GM18867 (cell line): ENCODE measurements around the gene PPP4R3B.
"Not testable (repeated sequence)": the region's sequence is repeated elsewhere in the genome, so short reads cannot be mapped to it uniquely, and the experiment has no call there.

Experiments
- ATAC-seq: cut with Tn5 transposase; IDR thresholded peaks from one replicate; pipeline ENCODE4 v1.9.1; 2021; ENCODE audit warnings: mild to moderate bottlenecking, moderate library complexity; ENCODE audit not compliant: unreplicated experiment

Gene PPP4R3B

GRCh38 chr2:55596795-55597194 lies 20.6 kb downstream of the PPP4R3B start:
- not testable (repeated sequence) for ATAC-seq

- ATAC-seq, result no peak
Observed at GRCh38 chr2:55595536-55595935, 21.9 kb downstream of the PPP4R3B start.

- no peak for ATAC-seq
Observed at GRCh38 chr2:55592130-55592529, 25.3 kb downstream of the PPP4R3B start.

- ATAC-seq, result peak; percentile 73
Observed at GRCh38 chr2:55590810-55591440, 26.5 kb downstream of the PPP4R3B start.

DNA sequence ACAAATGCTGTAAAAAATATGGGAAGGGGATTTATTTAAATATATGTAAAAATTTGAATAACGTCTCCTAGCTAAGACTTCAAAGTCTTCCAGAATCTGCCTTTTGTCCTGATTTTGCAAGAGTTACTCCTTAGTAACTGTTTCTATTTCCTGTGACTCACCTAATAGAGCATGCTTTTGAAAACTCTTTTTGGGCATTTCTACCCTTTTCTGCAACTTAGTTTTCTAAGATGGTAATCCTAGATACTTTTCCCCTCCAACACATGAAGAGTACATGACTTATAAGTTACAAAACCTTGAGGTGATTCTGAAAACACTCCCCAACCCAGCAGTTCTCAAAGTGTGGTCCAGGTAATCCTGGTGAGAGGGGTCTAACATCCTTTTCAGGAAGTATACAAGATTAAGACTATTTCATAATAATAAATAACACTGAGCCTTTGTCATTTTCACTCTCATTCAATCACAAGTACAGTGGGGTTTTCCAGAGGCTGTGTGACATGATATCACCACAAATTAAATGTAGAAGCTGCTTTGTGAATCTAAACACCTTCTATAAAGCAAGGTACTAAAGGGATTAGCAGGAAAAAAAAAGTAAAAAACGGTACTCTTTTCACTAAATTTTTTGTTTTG lies 31.9 kb downstream of the PPP4R3B start:
- ATAC-seq, result no peak

DNA sequence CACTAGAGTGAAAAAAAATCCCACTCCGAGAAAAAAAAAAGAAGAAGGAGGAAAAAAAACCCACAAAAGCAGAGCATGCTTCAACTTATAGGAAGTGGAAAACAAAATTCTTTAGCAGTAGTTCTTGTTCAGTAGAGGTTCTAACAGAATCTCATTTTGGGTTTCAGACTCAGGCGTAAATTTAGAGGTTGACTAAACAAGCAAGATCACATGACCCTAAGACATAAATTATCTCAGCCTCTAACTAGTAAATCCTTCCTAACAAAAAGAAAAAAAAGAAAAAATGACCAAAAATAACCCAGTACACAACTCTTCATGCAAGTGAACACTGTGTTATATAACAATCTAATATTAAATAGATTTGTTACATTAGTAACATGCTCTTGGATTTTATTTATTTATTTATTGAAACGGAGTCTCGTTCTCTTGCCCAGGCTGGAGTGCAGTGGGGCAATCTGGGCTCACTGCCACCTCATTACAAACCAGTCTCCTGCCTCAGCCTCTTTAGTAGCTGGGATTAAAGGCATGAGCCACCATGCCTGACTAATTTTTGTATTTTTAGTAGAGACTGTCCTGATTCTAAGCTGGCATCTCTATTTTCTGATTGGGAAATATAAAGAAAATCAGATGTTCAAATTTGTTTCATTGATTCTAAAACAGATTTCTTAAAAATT lies 35.4 kb downstream of the PPP4R3B start:
- ATAC-seq, result no peak

GRCh38 chr2:55581435-55581834 lies 36.0 kb downstream of the PPP4R3B start:
- ATAC-seq, result no peak

DNA sequence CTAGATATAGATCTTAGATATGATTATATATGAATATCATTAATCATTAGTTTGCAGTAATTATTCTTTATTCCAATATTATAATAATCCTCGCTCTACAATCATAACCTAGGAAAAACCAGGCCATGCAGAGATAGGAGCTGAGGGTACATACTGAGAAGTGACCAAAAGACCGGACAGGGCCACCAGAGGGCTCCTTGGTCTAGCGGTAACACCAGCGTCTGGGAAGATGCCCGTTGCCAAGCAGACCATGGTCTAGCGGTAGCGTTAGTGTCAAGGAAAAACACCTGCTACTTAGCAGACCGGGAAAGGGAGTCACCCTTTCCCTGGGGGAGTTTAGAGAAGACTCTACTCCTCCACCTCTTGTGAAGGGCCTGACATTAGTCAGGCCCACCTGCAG lies 48.4 kb downstream of the PPP4R3B start:
- not testable (repeated sequence) for ATAC-seq

- no peak for ATAC-seq
Observed at GRCh38 chr2:55567298-55567697, 50.1 kb downstream of the PPP4R3B start.

DNA sequence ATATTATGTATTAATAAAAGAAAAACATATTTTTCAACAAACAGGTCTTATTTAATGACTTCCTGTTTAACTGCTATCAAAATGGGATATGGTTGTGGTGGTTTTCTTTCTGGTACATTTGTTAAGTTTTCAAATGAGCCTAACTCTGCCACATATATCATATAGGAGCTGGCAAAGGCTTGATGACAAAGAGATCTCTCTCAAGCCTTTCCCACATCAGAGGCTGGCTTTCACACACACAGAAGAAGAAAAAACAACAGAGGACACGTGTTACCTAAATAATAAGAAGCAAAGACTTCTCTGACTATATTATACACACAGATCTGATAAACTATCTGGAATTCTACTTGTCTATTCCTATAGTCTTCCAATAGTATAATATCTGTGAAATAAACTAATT lies 51.8 kb downstream of the PPP4R3B start:
- no peak for ATAC-seq

- ATAC-seq, result no peak
Observed at GRCh38 chr2:55560855-55561254, 56.6 kb downstream of the PPP4R3B start.

- no peak for ATAC-seq
Observed at GRCh38 chr2:55556809-55557208, 60.6 kb downstream of the PPP4R3B start.

GRCh38 chr2:55555977-55556376 lies 61.4 kb downstream of the PPP4R3B start:
- no peak for ATAC-seq

GRCh38 chr2:55553321-55553720 lies 64.1 kb downstream of the PPP4R3B start:
- ATAC-seq, result no peak

DNA sequence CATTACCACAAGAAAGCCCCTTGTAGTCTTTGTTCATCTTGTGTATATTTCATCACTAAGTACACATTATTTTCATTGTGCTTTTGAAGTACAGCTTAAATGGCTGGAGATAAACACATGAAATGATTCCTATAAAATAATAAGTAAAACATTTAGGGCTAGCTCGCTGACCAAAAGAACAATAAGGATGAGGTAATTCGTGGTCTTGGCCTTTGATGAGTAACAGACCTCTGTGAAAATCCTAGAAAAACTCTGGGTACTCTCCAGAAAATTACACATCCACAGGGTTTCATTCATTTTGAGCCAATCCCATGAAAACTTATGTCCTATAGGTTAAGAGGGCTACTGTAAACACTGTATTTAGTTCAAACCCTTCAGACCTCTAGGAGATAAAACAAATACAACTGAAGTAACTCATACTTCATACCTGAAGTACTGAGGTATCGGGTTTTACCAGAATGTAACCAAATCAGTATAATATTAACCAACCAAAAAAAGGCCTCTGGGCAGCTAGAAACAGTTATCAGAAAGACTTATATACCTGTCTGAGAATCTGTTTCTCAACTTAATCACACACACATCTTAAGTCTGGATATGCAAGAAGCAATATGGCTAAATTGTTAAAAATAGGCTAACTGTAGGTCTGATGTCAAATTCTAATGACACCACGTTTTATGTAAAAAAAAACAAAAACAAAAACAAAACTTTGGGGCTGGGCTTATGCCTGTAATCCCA lies 66.9 kb downstream of the PPP4R3B start:
- no peak for ATAC-seq

GRCh38 chr2:55547679-55548078 lies 69.7 kb downstream of the PPP4R3B start:
- not testable (repeated sequence) for ATAC-seq

GRCh38 chr2:55547001-55547400 lies 70.4 kb downstream of the PPP4R3B start:
- ATAC-seq, result no peak

DNA sequence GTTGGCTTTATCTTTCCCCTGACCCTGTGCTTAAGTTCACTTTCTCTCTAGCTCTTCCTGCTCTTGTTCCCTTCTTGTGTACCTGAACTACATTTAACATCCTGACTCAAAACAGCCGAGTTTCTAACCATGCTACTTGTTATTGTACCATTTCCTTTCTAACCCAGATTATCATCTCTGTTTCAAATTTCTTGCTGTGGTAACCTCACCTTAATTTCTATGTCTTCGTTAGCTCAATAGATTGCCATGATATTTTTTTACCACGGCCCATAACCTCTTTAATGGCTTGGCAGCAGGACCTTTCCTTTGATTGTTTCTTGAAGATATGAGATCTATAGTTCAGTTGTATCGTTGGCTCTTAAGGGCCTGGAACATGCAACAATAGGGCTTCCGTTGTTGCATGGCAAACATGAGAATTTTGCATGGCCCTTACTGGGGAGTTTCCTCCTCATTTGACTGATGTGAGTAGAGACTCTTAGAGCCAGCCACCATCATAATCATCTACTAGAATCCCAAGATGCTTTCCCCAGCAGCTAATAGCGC lies 86.8 kb downstream of the PPP4R3B start:
- ATAC-seq, result no peak

- no peak for ATAC-seq
Observed at GRCh38 chr2:55526174-55526573, 91.2 kb downstream of the PPP4R3B start.

DNA sequence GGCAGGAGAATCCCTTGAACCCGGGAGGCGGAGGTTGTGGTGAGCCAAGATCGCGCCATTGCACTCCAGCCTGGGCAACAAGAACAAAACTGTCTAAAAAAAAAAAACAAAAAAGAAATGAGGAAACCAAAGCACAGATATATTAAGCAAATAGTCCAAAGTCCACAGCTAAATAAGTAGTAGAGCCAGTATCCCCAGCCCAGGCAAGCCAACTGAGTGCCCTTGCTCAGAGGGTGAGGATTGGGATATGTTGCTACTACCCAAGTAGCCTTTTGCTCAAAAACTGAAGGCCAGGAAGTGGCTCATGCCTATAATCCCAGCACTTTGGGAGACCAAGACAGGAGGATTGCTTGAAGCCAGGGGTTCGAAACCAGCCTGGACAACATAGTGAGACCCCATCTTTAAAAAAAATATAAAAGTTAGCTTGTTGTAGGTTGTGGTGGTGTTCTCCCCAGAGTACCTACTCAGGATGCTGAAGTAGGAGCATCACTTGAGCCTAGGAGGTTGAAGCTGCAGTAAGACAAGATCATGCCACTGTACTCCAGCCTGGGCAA lies 92.5 kb downstream of the PPP4R3B start:
- no peak for ATAC-seq
